ENCODE results near the gene RNU5B-1. TPM values are rescaled to one million over a fixed set of nuclear protein-coding genes. Genes with fewer than 3 reads are reported as not detected.

Gene RNU5B-1
- total and polyA plus RNA-seq, 12 donors: 18.2 to 51.0 TPM; not detected in 10

DNA sequence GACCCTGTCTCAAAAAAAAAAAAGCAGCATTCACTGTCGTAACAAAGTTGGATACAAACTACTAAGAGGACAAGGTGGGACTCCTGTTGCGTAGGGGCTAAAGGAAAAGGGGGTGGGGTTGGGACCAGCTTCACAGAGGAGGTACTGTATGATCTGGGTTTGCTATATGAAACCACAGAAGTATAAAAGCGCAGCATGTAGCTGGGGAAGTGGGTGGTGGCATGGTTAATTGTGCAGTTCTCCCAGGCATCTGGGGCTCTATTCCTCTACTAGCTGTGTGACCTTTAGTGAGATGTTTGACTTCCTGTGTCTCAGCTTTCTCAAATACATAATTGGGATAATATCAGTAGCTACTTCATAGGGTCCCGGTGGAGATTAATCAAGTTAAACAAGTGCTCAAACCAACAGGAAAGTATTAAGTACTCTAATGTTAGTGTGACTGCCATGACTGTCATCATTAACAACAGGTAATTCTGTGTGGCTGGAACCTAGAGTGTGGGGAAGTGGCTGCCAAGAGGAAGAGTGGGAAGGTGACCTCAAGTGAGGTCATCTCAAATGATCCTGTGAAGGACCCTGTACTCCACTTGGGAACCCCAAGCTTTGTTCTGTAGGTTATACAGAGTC, 29.3 kb upstream of the RNU5B-1 start:
- WGBS, 2 donors: 77 to 79% methylated on average over 4 of the region's 4 CpGs
- H3K4me3 ChIP-seq: no peak overlapping the region
- no peaks in the 10 kb centered on the region for H3K27me3 ChIP-seq
- H3K36me3 ChIP-seq: peaks cover 0 to 16% (median 0%) of the 10 kb centered on the region in 9 donors
- ATAC-seq (peak in 1 of 8 donors; percentile 26), DNase-seq (no peak)
- H3K4me1 ChIP-seq: peaks cover 0 to 39% (median 15%) of the 10 kb centered on the region in 9 donors
- TF ChIP-seq, protein P1, sequence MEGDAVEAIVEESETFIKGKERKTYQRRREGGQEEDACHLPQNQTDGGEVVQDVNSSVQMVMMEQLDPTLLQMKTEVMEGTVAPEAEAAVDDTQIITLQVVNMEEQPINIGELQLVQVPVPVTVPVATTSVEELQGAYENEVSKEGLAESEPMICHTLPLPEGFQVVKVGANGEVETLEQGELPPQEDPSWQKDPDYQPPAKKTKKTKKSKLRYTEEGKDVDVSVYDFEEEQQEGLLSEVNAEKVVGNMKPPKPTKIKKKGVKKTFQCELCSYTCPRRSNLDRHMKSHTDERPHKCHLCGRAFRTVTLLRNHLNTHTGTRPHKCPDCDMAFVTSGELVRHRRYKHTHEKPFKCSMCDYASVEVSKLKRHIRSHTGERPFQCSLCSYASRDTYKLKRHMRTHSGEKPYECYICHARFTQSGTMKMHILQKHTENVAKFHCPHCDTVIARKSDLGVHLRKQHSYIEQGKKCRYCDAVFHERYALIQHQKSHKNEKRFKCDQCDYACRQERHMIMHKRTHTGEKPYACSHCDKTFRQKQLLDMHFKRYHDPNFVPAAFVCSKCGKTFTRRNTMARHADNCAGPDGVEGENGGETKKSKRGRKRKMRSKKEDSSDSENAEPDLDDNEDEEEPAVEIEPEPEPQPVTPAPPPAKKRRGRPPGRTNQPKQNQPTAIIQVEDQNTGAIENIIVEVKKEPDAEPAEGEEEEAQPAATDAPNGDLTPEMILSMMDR (IDR thresholded peaks at IDR 0.05): no peak
- no peak overlapping the region for H3K27ac ChIP-seq
- intact Hi-C loops (cut with DNase I): loop anchor here in 2 of 10 donors (10.0 kb wide), 2 partner anchors 80 to 220 kb away; no protein-coding TSS in a partner anchor
- no peaks in the 10 kb centered on the region for H3K9me3 ChIP-seq

DNA sequence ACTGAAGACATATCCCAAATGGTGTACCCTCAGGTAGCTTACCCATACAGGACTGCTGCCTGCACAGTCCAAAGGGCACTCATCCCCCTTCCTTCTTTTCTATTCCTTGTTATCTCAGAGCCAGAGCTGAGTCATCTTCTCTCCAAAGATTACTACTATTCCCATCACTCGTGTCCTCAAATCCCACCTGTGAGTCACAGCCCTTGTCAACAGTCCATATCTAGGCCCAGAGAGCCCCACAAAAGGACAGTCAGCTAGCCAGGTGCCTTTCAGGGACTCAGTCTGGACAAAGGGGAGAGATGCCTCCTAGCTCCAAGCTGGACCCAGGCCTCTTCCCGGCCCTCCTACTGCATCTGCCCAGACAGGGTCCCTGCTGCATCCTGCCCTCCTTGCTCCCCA, 28.8 kb upstream of the RNU5B-1 start:
- Histone ChIP-seq H3K27me3 (no peaks in the 10 kb centered on the region), H3K9me3 (no peaks in the 10 kb centered on the region), H3K27ac (no peak overlapping the region), H3K4me1 (peaks cover 0 to 37% (median 12%) of the 10 kb centered on the region in 9 donors), H3K36me3 (peaks cover 0 to 12% (median 0%) of the 10 kb centered on the region in 9 donors), H3K4me3 (no peak overlapping the region)
- ATAC-seq (peak in 3 of 8 donors; percentile 38 to 66 (median 51)), DNase-seq (no peak)
- intact Hi-C loops (cut with DNase I): loop anchor here in 2 of 10 donors (10.0 kb wide), 2 partner anchors 81 to 221 kb away; no protein-coding TSS in a partner anchor
- whole genome bisulfite sequencing, 2 donors: 64 to 65% methylated on average over 2 of the region's 2 CpGs
- TF ChIP-seq, protein P1 (IDR thresholded peaks at IDR 0.05): no peak

DNA sequence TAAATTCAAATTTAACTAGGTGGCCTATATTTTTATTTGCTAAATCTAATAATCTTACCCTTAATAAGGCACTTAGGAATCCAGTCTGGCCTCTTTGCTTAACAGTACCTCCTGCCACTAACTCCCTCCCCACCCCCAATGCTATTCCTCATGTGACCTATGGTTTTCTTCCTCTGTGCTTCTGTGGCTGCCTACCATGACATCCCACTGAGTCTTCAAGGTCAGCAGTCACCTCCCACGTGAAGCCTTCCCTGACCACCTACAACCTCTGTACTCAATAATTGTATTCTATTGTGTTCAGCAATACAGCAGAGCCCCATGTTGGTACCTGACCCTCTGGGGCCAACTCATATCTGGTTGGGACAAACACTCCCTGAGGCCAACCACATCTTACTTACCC, 27.5 kb upstream of the RNU5B-1 start:
- ATAC-seq (no peak), DNase-seq (no peak)
- Histone ChIP-seq H3K27me3 (no peaks in the 10 kb centered on the region), H3K27ac (no peak overlapping the region), H3K9me3 (no peaks in the 10 kb centered on the region), H3K4me3 (no peak overlapping the region), H3K4me1 (peaks cover 0 to 26% (median 7%) of the 10 kb centered on the region in 9 donors), H3K36me3 (peaks cover 0 to 12% (median 0%) of the 10 kb centered on the region in 9 donors)
- 63 to 68% methylated on average over 1 of the region's 1 CpG for WGBS, 2 donors
- intact Hi-C loops (cut with DNase I): loop anchor here in 2 of 10 donors (10.0 kb wide), 2 partner anchors 82 to 222 kb away; no protein-coding TSS in a partner anchor
- TF ChIP-seq, protein P1 (IDR thresholded peaks at IDR 0.05): no peak

DNA sequence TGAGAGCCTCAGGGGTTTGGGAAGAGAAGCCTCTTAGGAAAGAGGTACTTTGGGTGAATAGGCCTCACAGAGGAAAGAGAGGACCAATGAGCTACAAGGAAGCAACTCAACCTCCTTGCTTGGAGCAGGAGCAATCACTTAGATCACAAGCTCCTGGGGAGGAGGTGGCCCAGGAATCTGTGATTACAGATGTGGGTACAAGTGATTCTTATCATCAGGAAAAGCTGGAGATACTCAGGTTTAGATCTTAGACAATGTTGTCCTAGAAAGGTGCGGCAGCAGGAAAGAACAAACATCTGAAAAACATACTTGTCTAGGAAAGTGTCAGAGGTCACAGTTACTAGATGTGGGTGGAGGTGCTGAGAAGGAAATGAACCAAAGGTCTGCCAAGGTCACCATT, 26.0 kb upstream of the RNU5B-1 start:
- ATAC-seq: no peak
- TF ChIP-seq, protein P1 (IDR thresholded peaks at IDR 0.05): no peak
- 70 to 73% methylated on average over 1 of the region's 1 CpG for WGBS, 2 donors
- Histone ChIP-seq H3K4me1 (peaks cover 0 to 24% (median 6%) of the 10 kb centered on the region in 9 donors), H3K27me3 (no peaks in the 10 kb centered on the region), H3K36me3 (peaks cover 0 to 20% (median 0%) of the 10 kb centered on the region in 9 donors), H3K4me3 (no peak overlapping the region), H3K27ac (no peak overlapping the region), H3K9me3 (no peaks in the 10 kb centered on the region)
- intact Hi-C loops (cut with DNase I): loop anchor here in 2 of 10 donors (10.0 kb wide), 2 partner anchors 84 to 224 kb away; no protein-coding TSS in a partner anchor
- no peak for DNase-seq

Measured in heart right ventricle (tissue), 16 donors.